Activated gamma-delta T cell treated with Interleukin-2 at 50 U/mL for 16 hours (primary cell): Measurements from ENCODE around the gene RMDN3.

Experiments used
- DNase-seq: peaks from one replicate; pipeline ENCODE4 v3.0.0-alpha.2; 2020

Gene RMDN3

DNA sequence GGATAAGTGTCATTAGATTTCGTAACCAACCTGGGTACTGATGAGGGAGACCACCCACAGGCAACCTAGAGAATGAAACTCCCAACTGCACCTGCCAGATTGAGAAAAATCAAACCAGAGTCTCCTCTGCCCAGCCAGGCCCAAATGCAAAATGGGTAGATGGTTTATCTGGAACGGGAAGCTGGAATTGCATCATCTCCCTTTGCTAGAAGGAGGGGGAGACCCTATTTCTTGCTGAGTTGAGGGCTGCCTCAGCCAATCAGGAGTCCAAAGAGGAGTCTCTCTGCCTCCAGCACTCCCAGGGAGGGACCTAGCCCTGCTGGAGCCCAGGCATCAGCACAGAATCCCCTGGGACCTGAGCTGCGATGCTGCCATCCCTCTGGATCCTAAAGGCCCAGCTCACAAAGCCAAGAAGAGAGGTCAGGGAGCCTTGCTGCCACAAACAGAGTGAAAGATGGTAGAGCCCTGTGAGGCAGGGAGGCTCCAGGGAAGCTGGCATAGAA is 8.1 kb downstream of the RMDN3 start:
- no peak for DNase-seq

DNA sequence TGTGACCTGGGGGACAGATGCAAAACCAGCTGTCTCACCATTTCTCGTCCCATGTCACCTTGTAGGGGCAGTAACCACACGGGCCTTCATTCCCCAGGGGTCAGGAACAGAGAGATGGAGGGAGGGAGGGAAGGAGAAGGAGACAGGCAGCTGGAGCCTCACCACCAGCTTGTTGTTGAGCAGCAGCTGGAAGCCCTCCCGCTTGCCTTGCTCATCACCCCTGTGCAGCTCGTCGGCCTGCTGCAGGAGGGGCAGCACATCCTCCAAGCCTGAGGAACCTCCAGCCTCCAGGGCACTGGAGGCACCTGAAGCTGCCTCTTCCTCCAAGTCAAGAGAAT is 10.3 kb downstream of the RMDN3 start:
- DNase-seq = no peak

DNA sequence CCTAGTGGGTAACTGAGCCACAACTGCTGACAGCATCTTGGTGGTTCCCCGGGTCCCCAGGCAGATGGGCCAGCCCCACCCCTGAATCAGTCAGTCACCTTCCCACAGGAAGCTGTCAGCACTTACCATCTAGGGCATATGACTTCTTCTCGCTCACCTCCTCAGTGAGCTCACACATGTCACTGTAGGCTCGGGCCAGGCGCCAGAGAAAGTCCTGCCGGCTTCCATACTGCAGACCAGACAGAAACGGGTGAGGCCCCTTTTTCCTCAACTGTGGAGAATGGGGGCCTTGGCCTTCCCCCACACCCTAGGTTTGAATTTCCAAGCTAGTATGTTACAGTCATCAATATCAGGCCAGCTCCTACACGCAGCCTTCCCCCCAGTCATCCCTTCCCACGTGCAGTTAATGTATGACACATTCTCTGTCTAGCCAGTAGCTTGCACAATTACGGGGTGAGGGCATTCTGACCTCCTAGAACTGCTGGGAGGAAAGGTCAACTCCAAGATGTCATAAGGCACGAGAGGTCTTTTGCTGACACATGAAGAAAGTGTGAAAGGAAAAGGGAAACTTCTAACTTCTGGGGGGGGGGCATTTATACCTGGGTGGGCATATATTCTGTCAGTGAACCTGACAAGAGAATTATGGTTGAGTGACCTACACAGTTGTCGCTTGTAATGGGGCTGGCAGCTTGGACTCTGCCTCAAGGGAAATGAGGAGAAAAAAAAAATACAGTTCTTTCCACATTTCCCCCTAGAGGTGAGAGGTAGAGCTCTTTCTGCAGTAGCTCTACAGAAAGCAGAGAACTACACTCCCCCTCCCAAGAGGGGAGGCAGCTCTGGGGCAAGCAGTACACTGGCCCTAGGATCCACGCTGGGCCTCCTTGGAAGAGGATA is 10.9 kb downstream of the RMDN3 start:
- DNase-seq = peak; percentile 64

DNA sequence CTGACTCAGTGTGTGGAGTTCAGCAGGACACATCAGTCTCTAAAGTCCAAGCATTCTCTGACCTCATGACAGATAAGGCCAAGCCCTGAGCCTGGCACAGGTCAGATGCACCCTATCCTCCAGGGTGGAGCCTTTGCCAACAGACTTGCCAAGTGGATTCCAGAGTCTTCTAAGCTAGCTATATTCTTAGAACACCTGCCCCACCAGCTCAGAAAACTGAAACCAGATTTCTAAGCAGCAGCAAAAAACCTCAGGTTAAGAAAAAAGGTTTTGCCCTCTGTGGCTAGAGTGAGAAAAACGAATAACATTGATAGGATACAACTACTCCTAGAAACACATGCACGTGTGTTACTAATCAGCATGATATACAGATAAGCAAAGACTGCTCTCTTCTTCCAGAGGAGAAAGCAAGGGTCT is 11.6 kb downstream of the RMDN3 start:
- DNase-seq = no peak

DNA sequence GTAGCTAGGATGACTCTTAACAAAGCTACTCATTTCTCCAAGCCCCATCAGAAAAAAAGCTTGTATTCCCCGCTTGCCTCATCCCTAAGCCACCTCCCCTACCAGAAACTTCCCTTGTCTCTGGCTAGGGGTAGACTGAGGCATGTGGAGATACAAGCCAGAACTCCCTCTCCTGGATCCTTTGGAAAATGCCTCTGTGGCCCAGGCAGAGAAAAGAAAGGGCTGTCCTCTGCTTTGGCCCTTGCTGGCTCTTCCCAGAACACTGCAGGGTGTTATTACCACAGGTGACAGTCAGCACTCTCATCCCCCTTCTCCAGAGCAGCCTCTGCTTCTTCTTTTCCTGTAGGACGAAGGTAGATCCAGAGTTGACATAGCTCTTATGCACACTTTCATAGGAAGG is 15.2 kb downstream of the RMDN3 start:
- no peak for DNase-seq

DNA sequence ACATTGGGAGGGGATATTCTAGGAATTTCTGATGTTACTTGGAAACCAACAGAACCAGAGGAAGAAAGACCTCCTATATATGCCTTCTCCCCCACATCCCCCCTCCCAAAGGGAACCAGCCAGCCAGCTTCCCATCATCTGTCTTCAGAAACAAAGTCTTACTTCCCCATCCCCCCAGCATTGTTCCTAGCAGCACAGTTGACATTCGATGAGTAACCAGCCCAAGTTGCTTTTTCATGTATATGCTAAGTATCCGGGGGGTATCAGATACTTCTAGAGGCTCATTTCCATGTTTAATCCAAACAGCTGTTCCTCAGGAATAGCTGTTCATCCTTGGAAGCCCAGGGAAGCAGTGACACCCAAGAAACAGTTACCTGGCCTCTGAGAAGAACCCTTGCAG is 16.0 kb downstream of the RMDN3 start:
- no peak for DNase-seq

DNA sequence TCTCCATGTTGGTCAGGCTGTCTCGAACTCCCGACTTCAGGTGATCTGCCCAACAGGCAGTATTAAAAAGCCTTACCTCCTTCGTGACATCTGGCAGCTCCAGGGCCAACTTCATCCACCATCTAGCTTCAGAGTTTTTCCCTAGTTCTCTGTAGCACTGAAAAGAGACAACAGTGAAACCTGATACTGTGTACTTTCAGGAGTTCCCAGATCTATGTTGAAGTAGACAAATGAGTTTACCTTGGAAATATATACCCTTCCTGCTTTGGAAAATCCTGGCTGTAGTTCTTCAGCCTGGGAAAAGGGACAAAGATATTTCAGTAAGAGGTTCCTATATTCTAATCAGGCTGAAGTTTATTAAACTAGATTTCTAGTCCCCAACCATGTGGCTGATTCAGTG is 18.0 kb downstream of the RMDN3 start:
- no peak for DNase-seq

DNA sequence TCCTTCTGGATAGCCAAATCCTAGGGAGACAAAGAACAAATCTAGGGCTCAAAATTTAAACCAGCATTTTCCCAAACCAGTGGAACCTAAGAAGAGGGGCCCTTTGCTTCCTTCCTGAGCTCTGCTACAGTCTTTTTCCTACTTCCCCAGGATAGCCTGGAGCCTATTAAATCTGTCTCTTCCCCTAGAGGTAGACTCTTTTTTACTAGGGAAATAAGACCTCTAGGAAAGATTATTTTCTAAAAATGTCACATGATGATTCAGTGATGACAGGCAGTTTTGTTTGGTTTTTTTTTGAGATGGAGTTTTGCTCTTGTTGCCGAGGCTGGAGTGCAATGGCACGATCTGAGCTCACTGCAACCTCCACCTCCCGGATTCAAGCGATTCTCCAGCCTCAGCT is 18.5 kb downstream of the RMDN3 start:
- no peak for DNase-seq

DNA sequence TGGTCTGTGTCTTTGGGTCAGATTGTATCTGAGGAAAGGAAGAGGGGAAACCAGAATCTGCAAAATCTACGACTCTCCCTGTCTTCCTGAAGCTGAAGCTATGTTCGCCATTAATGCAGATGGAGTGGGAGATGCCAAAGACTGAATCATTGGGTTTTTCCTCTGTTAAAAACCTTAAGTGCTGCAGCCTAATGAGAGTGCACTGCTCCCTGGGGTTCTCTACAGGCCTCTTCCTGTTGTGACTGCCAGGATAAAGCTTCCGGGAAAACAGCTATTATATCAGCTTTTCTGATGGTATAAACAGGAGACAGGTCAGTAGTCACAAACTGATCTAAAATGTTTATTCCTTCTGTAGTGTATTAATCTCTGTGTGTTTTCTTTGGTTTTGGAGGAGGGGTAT is 24.0 kb downstream of the RMDN3 start:
- DNase-seq = no peak

DNA sequence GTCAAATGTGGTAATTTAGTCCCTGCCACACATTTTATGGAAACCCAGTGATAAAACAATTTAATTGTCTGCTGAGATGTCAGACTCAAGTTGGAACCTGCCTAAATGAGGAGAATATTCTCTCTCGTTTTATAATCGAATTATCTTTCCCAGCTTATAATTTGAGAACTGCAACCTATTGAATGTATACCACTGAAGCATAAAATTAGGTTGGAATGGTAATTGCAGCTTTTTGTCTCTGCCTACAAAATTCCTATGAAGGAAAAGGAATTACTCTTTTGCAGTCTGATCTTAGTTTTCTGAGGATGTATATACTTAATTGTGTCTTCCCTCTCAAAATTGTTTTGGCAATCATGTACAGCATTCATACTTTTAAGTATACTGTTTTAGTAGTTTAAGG is 31.1 kb downstream of the RMDN3 start:
- DNase-seq = no peak

DNA sequence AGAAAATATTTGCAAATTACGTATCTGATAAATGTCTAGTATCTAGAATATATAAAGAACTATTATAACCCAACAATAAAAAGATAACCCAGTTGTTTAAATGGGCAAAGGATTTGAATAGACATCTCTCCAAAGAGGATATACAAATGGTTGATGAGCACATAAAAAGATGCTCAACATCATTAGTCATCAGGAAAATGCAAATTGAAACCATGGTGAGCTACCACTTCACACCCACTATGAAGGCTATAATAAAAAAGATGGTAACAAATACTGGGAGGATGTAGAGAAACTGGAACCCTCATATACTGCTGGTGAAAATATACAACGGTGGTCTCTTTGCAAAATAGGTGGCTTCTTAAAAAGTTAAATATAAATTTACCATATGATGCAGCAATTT is 32.1 kb downstream of the RMDN3 start:
- no peak for DNase-seq

DNA sequence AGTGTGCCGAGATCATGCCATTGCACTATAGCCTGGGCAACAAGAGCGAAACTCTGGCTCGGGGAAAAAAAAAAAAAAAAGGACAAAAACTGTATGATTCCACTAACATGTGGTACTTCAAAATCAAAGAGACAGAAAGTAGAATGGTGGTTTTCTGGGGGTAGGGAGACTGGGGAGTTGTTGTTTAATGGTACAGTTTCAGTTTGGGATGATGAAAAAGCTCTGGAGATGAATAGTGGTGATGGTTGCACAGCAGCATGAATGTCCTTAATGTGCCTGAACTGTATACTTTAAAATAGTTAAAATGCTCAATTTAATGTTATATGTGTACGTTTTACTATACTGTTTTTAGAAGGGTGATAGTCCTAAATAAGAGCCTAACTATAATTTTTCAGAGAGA is 32.7 kb downstream of the RMDN3 start:
- no peak for DNase-seq

DNA sequence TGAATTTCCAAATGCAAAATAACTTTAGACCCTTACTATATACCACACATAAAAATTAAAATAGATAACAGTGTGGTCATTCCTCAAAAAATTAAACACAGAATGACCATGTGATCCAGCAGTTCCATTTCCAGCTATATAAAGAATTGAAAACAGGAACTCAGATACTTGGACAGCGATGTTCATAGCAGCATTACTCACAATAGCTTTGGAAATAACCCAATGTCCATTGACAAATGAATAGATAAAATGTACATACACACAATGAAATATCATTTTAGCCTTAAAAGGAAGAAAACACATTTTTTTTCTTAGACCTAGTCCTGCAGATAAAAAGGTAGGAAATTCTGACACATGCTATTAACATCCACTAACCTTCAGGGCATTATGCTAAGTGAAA is 33.4 kb downstream of the RMDN3 start:
- DNase-seq = no peak

DNA sequence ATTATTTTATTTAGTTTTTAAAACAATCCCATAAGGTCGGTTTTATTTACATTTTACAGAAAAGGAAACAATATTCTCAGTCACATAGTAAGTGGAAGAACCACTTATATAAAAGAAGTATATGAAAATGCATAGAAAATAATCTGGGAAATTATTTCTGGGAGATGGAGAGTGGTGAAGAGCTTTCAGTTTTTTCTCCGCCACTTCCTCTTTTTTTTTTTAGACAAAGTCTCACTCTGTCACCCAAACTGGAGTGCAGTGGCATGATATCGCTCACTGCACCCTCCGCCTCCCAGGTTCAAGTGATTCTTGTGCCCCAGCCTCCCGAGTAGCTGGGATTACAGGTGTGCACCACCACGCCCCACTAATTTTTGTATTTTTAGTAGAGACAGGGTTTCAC is 38.9 kb downstream of the RMDN3 start:
- DNase-seq = no peak

DNA sequence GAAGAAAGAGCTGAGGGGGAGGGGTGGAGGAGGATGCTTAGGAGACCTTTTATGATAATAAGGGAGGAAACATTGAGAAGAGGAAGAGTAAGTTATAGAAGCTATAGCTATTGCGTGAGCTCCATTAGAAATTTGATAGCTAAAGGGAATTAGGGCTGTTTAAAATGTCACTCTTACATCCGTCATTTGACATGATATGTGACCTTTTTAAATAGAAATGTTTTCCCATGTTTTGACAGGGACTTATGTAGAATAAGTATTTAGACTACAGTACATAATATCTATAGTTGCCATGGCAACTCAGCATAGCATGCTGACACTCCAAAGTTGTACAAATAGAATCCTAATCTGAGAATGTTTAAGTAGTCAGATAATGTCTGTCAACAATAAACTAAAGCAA is 40.9 kb downstream of the RMDN3 start:
- DNase-seq = no peak

DNA sequence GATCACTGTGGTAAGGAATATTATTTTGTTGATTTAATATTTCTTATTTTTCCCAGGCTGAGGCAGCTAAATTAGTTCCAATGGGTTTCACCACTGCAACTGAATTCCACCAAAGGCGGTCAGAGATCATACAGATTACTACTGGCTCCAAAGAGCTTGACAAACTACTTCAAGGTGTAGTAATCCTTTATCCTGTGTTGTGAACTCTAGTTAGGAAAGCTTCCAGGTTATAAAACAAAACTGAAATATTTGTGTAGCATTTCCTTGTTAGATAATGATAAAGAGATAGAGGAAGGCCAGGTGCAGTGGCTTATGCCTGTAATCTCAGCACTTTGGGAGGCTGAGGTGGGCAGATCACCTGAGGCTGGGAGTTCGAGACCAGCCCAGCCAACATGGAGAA is 48.9 kb downstream of the RMDN3 start:
- DNase-seq = no peak

DNA sequence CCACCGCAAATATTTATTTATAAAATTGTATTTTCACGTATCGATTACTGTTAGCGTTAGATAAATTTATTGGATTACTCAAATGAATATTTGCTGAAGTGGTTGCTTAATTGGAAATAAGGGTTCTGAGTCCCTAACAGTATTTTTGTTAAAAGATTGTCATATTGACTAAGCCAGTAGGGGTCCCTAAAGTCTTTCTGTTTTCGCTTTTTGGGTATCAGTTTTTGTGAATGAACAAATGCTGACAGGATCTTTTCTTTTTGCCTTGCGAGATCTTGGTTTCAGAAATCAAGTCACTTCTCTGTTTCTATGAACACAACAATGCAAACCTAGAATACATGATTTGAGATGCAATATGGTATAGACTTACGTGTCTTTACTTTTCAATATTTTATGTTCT is 53.0 kb downstream of the RMDN3 start:
- DNase-seq = no peak

DNA sequence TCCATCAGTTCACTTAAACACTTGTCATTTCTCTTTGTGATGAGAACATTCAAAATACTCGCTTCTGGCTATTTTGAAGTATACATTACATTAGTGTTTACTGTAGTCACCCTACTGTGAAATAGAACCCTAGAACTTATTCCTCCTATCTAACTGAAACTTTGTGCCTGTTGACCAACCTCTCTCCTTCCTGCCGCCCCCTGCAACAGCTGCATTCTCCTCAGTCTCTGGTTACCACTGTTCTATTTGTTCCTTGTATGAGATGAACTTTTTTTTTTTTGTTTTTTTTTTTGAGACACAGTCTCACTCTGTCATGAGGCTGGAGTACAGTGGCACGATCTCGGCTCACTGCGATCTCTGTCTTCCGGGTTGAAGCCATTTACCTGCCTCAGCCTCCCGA is 57.1 kb downstream of the RMDN3 start:
- DNase-seq = no peak

DNA sequence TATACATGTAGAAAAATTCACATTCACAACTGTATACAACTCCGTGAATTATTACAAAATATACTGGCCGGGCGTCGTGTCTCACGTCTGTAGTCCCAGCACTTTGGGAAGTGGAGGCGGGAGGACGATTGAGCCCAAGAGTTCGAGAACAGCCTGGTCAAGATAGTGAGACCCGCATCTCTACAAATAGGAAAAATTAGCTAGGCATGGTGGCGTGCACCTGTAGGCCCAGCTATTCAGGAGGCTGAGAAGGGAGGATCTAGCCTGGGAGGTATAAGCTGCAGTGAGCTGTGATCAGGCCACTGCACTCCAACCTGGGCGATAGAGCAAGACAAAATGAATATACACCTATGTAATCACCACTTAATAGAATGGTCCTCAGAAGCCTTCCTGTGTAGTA is 58.8 kb downstream of the RMDN3 start:
- no peak for DNase-seq

DNA sequence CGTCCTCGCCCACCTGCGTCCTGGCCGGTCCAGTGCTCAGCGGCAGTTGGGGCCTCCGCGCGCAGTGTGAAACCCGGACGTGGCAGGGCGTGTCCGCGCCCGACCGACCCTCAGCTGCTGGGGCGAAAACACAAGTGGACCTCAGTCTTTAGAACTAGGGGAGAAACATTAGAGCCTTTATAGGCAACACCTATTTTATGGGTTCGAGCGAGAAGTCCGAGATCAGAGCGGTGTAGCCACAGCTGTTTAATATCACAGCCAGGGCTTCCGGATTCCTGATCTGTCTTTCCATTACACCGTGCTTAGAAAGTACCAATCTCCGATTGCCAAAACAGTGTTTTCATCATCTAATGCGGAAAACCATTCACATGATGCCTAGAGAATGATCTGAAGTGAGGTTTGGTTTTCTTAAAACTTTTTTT is 59.6 kb downstream of the RMDN3 start:
- DNase-seq = no peak

DNA sequence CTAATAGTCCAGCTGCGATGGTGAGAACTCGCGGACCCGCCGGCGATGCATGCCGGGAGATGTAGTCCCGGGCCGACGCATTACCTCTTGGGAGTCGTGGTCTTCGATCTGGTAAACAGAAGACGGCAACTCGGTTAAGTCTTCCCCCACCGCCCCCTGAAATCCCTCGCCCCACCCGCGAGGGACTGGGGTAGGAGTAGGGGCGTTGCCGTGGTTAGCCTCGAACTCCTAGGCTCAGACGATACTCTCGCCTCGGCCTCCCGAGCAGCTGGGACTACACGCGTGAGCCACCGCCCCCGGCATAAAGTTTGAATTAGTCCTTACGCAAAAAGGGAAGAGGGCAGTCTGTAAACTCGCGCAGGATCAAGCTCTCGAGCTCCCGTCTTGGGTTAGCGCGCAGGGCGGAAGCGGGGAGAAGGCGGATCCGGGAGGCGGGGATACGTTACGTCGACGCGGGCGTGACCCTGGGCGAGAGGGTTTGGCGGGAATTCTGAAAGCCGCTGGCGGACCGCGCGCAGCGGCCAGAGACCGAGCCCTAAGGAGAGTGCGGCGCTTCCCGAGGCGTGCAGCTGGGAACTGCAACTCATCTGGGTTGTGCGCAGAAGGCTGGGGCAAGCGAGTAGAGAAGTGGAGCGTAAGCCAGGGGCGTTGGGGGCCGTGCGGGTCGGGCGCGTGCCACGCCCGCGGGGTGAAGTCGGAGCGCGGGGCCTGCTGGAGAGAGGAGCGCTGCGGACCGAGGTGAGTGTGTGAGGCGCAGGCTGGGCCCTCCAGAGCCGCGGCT is 60.2 kb downstream of the RMDN3 start, which contains the start of gene RAD51:
Gene RAD51 (plus strand): TSS at position 487 of the 781 bp plus-strand sequence. CDS start 3,585 bp downstream, outside the sequence.
- DNase-seq = peak; percentile 91

DNA sequence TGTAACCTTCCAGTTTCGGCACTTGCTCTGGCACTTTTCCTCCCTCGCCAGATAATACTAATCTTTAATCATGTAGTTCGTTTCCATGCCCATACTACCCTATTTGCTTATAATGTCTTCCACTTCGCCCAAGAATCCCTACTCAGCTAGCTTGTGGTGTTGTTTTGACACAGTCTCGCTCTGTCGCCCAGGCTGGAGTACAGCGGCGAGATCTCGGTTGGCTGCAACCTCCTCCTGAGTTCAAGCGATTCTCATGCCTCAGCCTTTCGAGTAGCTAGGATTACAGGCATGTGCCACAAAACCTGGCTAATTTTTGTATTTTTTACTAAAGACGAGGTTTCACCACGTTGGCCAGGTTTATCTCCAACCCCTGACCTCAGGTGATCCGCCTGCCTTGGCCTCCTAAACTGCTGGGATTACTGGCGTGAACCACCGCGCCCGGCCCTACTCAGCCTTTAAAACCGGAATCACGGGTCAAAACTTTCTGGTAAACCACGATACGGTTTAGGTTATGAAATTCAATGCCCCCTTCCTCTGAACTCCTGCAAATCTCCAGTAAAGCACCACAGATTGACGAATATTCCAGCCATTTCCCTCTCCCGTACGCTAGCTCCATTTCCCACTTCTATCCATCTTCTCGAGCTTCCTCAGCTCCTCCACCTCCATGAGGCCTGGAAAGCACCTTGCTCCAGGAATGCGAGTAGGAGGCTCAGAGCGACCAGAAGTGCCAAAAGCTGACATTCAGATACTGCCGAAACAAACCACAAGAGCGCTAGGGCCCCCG is 61.0 kb downstream of the RMDN3 start:
- no peak for DNase-seq

DNA sequence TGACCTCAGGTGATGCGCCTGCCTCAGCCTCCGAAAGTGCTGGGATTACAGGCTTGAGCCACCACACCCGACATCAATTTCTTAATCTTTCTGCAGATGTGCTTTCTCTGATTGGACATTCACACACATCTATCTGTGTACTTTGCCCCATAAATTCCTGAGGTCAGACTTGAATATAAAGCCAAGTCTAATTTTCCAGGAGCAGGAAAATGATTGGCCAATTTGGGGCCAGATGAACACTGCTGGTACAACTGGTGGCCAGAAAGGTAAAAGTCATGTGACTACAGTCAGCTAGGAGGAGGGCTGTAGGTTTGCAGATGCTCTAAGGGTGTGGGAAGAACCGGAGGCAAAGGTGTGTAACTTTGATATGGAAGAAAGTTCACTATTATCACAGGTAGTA is 63.3 kb downstream of the RMDN3 start:
- no peak for DNase-seq
